HG02938 (cell line): ENCODE results near the gene SLC6A8.

Experiments
- ATAC-seq: cut with Tn5 transposase; IDR thresholded peaks from one replicate; pipeline ENCODE4 v1.9.1; 2021; ENCODE audit warnings: mild to moderate bottlenecking, moderate library complexity; ENCODE audit not compliant: unreplicated experiment

Gene SLC6A8

GRCh38 chrX:153648358-153649177, 39.2 kb upstream of the SLC6A8 start:
- ATAC-seq = no peak

DNA sequence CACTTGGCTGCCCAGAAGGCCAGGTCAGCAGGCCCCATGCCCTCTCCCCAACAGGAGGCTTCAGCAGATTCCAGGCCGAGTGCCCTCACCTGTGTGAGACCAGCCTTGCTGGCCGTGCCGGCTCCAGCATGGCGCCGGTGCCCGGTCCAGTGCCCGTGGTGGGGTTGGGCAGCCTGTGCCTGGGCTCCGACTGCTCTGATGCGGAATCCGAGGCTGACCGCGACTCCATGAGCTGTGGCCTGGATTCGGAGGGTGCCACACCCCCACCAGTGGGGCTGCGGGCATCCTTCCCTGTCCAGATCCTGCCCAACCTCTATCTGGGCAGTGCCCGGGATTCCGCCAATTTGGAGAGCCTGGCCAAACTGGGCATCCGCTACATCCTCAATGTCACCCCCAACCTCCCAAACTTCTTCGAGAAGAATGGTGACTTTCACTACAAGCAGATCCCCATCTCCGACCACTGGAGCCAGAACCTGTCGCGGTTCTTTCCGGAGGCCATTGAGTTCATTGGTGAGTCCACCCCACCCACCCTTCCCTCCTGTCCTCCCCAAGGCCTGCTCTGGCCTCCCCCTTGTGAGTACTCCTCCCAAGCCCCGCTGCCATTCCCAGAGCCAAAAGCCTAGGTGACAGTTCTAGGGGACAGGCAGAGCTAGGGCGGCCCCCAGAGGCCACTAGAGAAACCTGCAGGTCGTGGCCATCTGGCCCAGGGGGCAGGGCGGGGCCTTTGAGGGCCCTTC, 38.4 kb upstream of the SLC6A8 start:
- no peak for ATAC-seq

DNA sequence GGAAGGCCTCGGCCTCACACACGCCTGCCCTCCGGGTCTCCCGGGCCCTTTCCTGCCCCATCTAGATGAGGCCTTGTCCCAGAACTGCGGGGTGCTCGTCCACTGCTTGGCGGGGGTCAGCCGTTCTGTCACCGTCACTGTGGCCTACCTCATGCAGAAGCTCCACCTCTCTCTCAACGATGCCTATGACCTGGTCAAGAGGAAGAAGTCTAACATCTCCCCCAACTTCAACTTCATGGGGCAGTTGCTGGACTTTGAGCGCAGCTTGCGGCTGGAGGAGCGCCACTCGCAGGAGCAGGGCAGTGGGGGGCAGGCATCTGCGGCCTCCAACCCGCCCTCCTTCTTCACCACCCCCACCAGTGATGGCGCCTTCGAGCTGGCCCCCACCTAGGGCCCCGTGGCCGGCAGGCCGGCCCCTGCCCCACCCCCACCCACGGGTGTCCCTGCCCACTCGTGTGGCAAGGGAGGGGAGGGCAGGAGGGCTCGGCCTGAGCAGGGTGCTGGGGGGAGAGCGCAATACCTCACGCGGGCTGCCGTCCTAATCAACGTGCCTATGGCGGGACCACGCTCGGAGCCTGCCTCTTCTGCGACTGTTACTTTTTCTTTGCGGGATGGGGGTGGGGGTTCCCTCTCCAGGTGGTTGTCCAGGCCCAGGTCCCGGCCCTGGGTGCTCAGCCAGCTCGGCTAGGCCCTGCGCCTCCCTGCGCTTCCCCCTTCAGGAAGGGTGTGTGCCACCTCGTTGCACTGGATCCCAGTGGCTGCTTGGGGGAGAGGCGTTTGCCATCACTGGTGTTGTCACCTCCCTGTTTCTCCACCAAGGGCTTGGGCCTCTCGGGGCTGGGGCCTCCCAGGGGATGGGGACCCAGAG, 37.6 kb upstream of the SLC6A8 start:
- no peak for ATAC-seq

DNA sequence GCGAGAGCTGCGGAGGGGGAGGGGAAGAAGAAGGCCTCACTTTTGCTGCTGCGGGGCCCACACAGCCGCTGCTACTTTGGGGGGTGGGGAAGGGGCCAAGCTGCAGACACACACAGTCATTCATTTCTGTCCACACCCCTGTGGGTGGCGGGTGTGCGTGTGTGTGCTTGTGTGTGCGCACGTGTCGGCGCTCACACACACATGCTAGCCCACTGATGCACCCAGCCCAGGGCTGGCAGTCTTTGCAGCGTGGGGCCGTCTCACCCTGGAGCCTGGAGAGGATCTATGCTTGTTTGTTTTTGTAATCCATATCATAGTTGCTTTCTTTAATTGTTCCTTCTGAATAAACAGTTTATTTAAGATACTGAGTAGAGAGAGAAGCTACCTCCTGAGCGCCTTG, 36.8 kb upstream of the SLC6A8 start:
- ATAC-seq = no peak

GRCh38 chrX:153651540-153652079, 36.1 kb upstream of the SLC6A8 start:
- ATAC-seq = no peak

- no peak for ATAC-seq
Measured at GRCh38 chrX:153653556-153653955, 34.2 kb upstream of the SLC6A8 start.

DNA sequence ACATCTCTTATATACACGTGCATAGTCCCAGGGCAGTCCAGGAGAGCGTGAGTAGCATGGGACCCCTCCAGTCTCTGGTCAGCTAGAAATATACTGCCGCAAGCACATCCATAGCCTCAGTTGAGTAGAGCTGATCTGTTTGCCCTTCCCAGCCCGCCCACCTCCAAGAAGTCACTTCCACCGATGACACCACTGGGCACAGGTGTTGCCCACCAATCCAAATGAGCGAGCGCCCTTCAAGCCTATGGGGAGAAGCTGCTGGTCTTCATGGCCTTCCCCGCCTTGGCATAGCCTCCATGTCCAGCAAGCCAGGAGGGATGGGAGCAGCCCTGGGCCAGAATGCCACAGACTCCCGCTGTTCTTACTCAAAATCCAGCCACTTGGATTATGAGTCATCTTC, 30.6 kb upstream of the SLC6A8 start:
- ATAC-seq = no peak

- no peak for ATAC-seq
Measured at GRCh38 chrX:153659268-153659667, 28.5 kb upstream of the SLC6A8 start.

GRCh38 chrX:153662266-153662665, 25.5 kb upstream of the SLC6A8 start:
- ATAC-seq = no peak

- ATAC-seq = no peak
Measured at GRCh38 chrX:153665726-153666306, 21.9 kb upstream of the SLC6A8 start.

GRCh38 chrX:153667281-153667955, 20.3 kb upstream of the SLC6A8 start:
- no peak for ATAC-seq

DNA sequence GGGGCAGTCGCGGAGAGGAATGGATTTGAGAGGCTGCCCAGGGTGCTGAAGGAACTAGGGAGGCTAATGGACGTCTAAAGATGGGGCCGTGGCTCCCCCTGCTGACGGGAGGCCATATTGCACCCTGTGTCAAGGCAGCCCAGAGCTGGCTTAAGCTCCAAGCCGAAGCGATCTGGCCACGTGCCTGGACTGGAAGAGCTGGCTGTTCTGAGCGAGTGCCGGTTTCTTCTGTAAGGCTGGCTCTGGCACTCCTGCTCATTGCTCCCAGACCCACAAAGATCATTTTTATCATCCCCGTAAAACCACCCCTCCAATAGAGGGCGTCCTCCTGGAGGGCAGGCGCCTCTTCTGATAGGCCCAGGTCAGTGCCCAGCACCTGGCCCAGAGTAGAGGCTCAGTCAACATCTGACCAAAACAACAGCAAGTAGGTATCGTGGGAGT, 19.8 kb upstream of the SLC6A8 start:
- ATAC-seq = no peak

- ATAC-seq = no peak
Measured at GRCh38 chrX:153668423-153669173, 19.1 kb upstream of the SLC6A8 start.

DNA sequence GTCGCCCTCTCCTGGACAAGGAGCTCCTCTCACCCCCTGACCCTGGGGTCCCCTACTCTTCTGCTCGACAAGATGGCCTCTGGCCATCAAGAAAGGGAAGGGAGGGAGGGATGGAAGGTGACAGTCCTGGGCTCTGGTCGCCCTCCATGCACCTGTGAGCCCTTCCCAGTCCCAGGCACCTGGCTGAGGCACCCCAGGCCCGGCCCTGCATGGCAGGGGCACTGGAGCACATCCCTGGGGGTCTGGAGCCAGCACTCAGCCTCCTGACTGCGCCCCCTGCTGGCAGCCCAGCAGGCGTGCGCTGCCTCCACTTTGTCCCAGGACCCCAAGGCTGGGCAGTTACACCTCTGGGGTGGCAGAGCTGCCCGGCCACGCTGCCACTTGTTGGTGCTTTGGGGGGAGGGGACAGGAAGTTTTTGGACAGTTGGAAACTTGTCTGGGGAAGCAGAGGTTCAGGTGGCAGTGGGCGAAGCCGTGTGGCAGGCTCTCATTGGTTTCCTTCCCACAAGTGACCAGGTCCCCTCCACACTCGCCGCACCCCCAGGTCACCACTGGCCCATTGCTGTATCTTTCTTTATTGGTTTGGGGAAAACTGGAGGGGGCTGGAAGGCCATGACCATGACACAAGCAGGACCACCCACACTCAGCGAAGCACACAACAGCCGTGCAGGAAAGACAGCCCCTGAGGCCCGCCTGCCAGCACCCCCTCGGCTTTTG, 18.4 kb upstream of the SLC6A8 start:
- ATAC-seq = no peak

- no peak for ATAC-seq
Measured at GRCh38 chrX:153669901-153670731, 17.6 kb upstream of the SLC6A8 start.

GRCh38 chrX:153670748-153671588, 16.8 kb upstream of the SLC6A8 start:
- ATAC-seq = no peak
